NB4 (cell line): ENCODE data around the gene MLLT6.
"Not testable (repeated sequence)": the region's sequence is repeated elsewhere in the genome, so short reads cannot be mapped to it uniquely, and the experiment has no call there.

ENCODE experiments used
- DNase-seq: peaks from one replicate; pipeline ENCODE4 v3.0.0; 2010; ENCODE audit warnings: low read depth
- H3K4me3 ChIP-seq: one replicate; pipeline ENCODE4 v1.5.1; 2011; ENCODE audit warnings: mild to moderate bottlenecking, low read depth, low read length, moderate library complexity
- CTCF ChIP-seq: IDR thresholded peaks from one replicate; pipeline ENCODE4 v1.5.1; 2012; ENCODE audit warnings: low read depth, low read length
- MAX ChIP-seq: IDR thresholded peaks from 2 replicates; pipeline ENCODE4 v1.6.1; 2011; ENCODE audit warnings: low read depth, low read length
- MYC ChIP-seq: IDR thresholded peaks from 2 replicates; pipeline ENCODE4 v1.6.1; 2011; ENCODE audit warnings: low read depth, low read length
- POLR2A ChIP-seq: IDR thresholded peaks from 2 replicates; pipeline ENCODE4 v1.6.1; 2011; ENCODE audit warnings: mild to moderate bottlenecking; ENCODE audit not compliant: insufficient read length; ENCODE audit errors: extremely low read depth

Gene MLLT6

GRCh38 chr17:38719943-38720641, 15.0 kb downstream of the MLLT6 start:
- DNase-seq, result no peak
- H3K4me3 ChIP-seq, result no peak overlapping the region
- TF ChIP-seq POLR2A (no peak), CTCF (no peak), MYC (no peak), MAX (no peak)

- TF ChIP-seq POLR2A (no peak), CTCF (no peak), MAX (no peak), MYC (no peak)
- no peak for DNase-seq
- H3K4me3 ChIP-seq, result no peak overlapping the region
These were observed 15.9 kb downstream of the MLLT6 start for GRCh38 chr17:38720941-38721340.

GRCh38 chr17:38721802-38722201, 16.7 kb downstream of the MLLT6 start:
- no peak overlapping the region for H3K4me3 ChIP-seq
- no peak for TF ChIP-seq MAX
- TF ChIP-seq POLR2A, result no peak
- TF ChIP-seq CTCF, result no peak
- no peak for TF ChIP-seq MYC
- no peak for DNase-seq

- TF ChIP-seq MAX (no peak), CTCF (no peak), MYC (no peak), POLR2A (no peak)
- no peak overlapping the region for H3K4me3 ChIP-seq
- no peak for DNase-seq
These were observed 19.4 kb downstream of the MLLT6 start for GRCh38 chr17:38724337-38724988.

- no peak for TF ChIP-seq CTCF
- TF ChIP-seq MYC, result no peak
- DNase-seq, result no peak
- H3K4me3 ChIP-seq, result no peak overlapping the region
These were observed 20.0 kb downstream of the MLLT6 start for GRCh38 chr17:38725066-38725465.

- not testable (repeated sequence) for H3K4me3 ChIP-seq, DNase-seq
These were observed 21.1 kb downstream of the MLLT6 start for GRCh38 chr17:38726145-38726544.
